ENCODE results near the gene GREM2.

Gene GREM2

GRCh38 chr1:240562111-240562590, 49.8 kb downstream of the GREM2 start:
- DNase-seq, result no peak

DNA sequence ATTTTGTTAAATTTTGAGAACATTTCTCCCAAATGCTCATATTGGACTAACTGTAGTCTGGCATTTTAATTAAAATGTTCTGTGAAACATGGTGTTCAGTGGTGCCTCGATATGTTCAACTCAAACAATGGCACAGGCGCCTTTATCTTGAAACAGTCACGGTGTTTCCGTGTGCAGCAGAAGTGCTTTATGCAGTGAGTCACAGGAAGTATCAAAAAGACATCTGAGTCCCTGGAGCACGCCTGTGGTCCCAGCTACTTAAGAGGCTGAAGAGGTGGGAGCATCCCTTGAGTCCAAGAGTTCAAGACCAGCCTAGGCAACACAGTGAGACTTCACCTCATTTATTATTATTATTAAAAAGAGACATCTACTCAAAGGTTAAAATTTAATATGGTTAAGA, 52.2 kb downstream of the GREM2 start:
- DNase-seq, result no peak

- no peak for DNase-seq
These were observed 56.4 kb downstream of the GREM2 start for GRCh38 chr1:240555524-240555923.

GRCh38 chr1:240553351-240553750, 58.6 kb downstream of the GREM2 start:
- no peak for DNase-seq

- DNase-seq, result no peak
These were observed 72.1 kb downstream of the GREM2 start for GRCh38 chr1:240539769-240540414.

- no peak for DNase-seq
These were observed 73.1 kb downstream of the GREM2 start for GRCh38 chr1:240538776-240539430.

GRCh38 chr1:240533154-240533780, 78.7 kb downstream of the GREM2 start:
- DNase-seq, result no peak

DNA sequence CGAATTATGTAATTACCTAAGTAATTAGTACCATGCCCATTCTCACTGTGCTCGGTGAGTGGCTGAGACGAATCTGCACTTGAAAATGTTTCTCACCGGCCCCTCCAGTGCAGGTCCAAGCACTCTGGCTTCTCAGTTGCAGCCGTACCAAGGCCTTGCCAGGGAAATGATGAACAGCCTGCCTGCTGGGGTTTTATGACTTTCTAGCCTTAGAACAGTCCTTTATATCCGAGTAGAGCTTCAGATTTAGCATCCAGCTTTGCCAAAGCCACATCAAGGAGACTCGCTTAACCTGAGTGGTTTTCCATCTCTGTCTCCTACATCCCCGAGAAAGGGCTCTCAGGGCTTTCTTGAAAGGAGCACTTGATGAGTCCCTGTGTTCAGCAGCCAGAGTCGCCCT, 83.4 kb downstream of the GREM2 start:
- DNase-seq, result no peak

- no peak for DNase-seq
These were observed 84.9 kb downstream of the GREM2 start for GRCh38 chr1:240527086-240527485.

DNA sequence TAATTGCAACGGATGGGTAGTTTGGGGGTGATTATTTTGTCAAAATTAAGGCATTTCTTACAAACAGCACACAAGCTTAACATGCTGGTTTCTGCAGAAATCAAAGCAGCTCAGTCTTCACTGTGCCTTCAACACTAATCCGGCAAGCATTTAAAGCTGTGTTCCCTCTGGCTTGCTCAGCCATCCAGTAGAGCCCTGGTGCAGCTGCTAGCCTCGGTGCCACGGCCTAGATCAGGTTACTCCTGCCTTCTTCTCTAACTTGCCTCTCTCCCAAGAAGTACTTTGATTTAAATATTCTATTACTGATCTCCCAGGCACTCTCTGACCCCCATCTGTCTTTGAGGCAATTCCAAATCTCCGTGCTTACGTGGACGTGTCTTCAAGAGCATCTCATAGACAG, 85.6 kb downstream of the GREM2 start:
- no peak for DNase-seq

DNA sequence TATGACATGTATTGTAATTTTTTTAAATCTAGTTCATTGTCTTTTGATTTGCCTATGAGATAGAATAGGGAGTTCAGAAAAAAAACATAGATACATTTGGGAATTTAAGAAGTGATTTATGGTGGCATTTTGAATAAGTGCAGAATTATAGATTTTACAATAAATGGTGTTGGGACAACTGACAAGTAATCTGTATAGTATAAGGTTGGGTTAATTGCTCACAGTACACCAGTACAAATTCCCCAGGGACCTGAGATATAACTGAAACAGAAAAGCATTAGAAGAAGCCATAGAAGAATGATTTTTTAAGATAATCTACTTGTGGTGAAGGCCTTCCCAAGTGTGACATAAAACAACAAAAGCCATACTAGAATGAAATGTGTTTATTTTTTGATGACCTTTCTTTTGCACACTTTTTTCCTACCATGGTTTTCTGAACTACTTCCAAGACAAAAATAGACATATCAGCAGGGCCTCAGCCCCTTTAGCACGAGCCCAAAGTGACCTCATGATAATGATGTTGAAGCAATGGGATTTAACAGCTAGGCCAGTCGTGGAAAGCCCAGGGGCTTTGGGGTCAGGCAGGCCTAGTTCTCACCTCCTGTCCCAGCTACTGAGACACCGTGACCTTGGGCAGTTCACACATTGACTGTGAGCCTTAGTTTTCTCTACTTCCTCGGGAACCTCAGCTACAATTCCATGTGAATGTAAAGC, 87.4 kb downstream of the GREM2 start:
- DNase-seq, result no peak

- no peak for DNase-seq
These were observed 89.7 kb downstream of the GREM2 start for GRCh38 chr1:240522122-240522822.

GRCh38 chr1:240517891-240518290, 94.1 kb downstream of the GREM2 start:
- DNase-seq, result no peak

GRCh38 chr1:240516069-240516468, 95.9 kb downstream of the GREM2 start:
- DNase-seq, result no peak

DNA sequence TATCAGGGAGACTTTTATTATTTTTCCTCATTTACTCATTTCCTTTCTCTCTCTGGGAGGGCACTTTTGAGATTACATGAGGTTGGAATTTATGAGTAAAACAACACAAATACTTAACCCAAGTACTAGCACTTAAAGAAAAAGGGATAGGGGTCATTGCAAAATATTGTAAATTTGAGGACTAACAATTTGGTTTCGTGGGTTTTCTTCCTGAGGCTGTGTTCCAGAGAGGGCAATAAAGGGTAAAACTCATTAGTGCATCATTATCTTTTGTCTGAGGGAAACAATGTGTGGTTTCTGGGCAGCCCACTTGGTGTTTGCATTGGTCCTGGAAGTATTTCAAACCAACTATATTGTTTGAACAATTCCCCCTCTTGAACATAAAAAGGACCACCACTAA, 96.5 kb downstream of the GREM2 start:
- DNase-seq, result no peak

- DNase-seq, result no peak
These were observed 100.2 kb downstream of the GREM2 start for GRCh38 chr1:240511789-240512188.

DNA sequence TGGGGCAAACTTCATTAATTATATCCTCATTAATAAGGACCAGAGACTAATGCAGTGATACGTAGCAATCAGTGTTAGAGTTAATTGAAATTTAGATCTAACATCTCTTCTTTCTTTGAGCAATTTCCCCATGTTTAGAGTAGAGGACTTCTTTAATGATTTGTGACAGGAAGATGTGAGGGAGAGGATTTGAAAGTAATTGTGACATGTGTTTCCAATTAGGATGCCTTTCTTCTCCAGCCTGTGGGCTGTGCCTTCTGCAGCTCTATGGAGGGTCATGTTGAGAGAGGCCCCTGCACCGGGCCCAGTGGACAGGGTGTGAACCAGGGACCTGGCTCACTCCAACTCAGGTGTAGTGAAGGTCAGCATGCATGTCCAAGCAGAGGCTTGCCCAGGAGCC, 103.0 kb downstream of the GREM2 start:
- DNase-seq, result no peak

DNA sequence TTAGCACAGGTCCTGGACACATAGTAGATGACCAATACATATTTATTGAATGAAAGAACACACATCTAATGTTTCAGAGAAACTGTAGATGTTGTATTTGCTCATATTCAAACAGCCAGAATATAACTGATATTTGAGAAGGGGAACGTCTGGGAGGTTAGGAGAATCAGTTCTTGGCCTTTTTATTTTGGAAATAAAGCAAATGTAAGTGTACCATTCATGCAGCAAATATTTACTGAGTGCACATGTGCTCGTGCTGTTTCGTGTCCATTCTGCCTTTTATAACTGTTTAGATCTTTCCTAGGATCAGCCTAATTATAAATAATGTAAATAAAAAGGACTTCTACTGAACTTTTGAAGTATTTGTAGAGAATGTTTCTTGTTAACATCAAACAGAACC, 103.8 kb downstream of the GREM2 start:
- no peak for DNase-seq

- no peak for DNase-seq
These were observed 105.8 kb downstream of the GREM2 start for GRCh38 chr1:240506176-240506575.

- DNase-seq, result no peak
These were observed 108.4 kb downstream of the GREM2 start for GRCh38 chr1:240503558-240503957.

GRCh38 chr1:240503036-240503435, 108.9 kb downstream of the GREM2 start:
- no peak for DNase-seq

- no peak for DNase-seq
These were observed 110.8 kb downstream of the GREM2 start for GRCh38 chr1:240501115-240501514.

Measured in nucleus accumbens (tissue), 56 donors.